Neural progenitor cell (in vitro differentiated cells): ENCODE data around the gene PRR33. TPM values are rescaled to one million over a fixed set of nuclear protein-coding genes. Genes with fewer than 3 reads are reported as not detected.
A peak's percentile ranks its signal among the peaks of the same experiment; 100 is the strongest.

Experiments
- DNase-seq: peaks from one replicate; pipeline ENCODE4 v3.0.0-alpha.2; 2016; ENCODE audit warnings: low spot score
- H2AFZ ChIP-seq: fragments of 200-600 bp; sonication (generic); replicated peaks from 2 replicates; pipeline ENCODE4 v1.6.1; 2016; ENCODE audit warnings: antibody characterized with exemption
- H3F3A ChIP-seq: fragments of 200-600 bp; sonication (generic); 2 replicates; pipeline ENCODE4 v1.6.1; 2016; ENCODE audit warnings: antibody characterized with exemption, low read depth
- H3K27ac ChIP-seq: fragments of 200-600 bp; sonication (generic); 2 replicates; pipeline ENCODE4 v1.5.1; 2016; ENCODE audit warnings: mild to moderate bottlenecking
- H3K27me3 ChIP-seq: fragments of 200-600 bp; sonication (generic); 2 replicates; pipeline ENCODE4 v1.6.1; 2016; ENCODE audit warnings: mild to moderate bottlenecking, moderate library complexity
- H3K36me3 ChIP-seq: fragments of 200-600 bp; sonication (generic); 2 replicates; pipeline ENCODE4 v1.5.1; 2016
- H3K4me1 ChIP-seq: fragments of 200-600 bp; sonication (generic); 2 replicates; pipeline ENCODE4 v1.6.1; 2016; ENCODE audit warnings: mixed run types
- H3K4me2 ChIP-seq: fragments of 200-600 bp; sonication (generic); 2 replicates; pipeline ENCODE4 v1.6.1; 2016
- H3K4me3 ChIP-seq: fragments of 200-600 bp; sonication (generic); 2 replicates; pipeline ENCODE4 v1.5.1; 2016
- H3K79me2 ChIP-seq: fragments of 200-600 bp; sonication (generic); 2 replicates; pipeline ENCODE4 v1.6.1; 2016; ENCODE audit warnings: low read depth
- H3K9ac ChIP-seq: fragments of 200-600 bp; sonication (generic); 2 replicates; pipeline ENCODE4 v1.6.1; 2016
- H3K9me3 ChIP-seq: fragments of 200-600 bp; sonication (generic); 2 replicates; pipeline ENCODE4 v1.5.1; 2016; ENCODE audit warnings: low read depth
- H4K20me1 ChIP-seq: fragments of 200-600 bp; sonication (generic); 2 replicates; pipeline ENCODE4 v1.6.1; 2016; ENCODE audit warnings: low read depth
- H3K27ac Mint-ChIP-seq: 3 replicates; pipeline ENCODE4 v1.8.0; 2021; ENCODE audit warnings: mixed read lengths
- H3K27me3 Mint-ChIP-seq: 2 replicates; pipeline ENCODE4 v1.8.0; 2022; ENCODE audit warnings: low read depth, mild to moderate bottlenecking, inconsistent platforms, moderate library complexity, mixed read lengths; ENCODE audit not compliant: insufficient read depth
- H3K36me3 Mint-ChIP-seq: 3 replicates; pipeline ENCODE4 v1.8.0; 2021; ENCODE audit warnings: mixed read lengths
- H3K4me1 Mint-ChIP-seq: 3 replicates; pipeline ENCODE4 v1.8.0; 2021; ENCODE audit warnings: mixed read lengths
- H3K4me3 Mint-ChIP-seq: 3 replicates; pipeline ENCODE4 v1.8.0; 2021; ENCODE audit warnings: mild to moderate bottlenecking, moderate library complexity, mixed read lengths
- H3K9me3 Mint-ChIP-seq: 3 replicates; pipeline ENCODE4 v1.8.0; 2020; ENCODE audit warnings: mixed read lengths
- EZH2 ChIP-seq: fragments of 200-600 bp; sonication (generic); IDR thresholded peaks from 2 replicates; pipeline ENCODE4 v1.6.1; 2017; ENCODE audit warnings: antibody characterized with exemption, mild to moderate bottlenecking, moderate library complexity
- EZH2phosphoT487 ChIP-seq: fragments of 200-600 bp; sonication (generic); IDR thresholded peaks from 2 replicates; pipeline ENCODE4 v1.6.1; 2017; ENCODE audit warnings: antibody characterized with exemption
- total RNA-seq: library from RNA; depleted of rRNA; stranded (reverse); fragments of >200 nt; gene quantifications from 2 replicates; pipeline ENCODE4 v1.2.3, GENCODE V29; 2015; ENCODE audit warnings: low replicate concordance
- TF ChIP-seq, protein P1 (sequence below): fragments of 200-600 bp; sonication (generic); IDR thresholded peaks from 2 replicates; pipeline ENCODE4 v1.5.1; 2017; ENCODE audit warnings: antibody characterized with exemption, mild to moderate bottlenecking

Gene PRR33
- total RNA-seq, 1 donor from 2014 or later, result not detected

DNA sequence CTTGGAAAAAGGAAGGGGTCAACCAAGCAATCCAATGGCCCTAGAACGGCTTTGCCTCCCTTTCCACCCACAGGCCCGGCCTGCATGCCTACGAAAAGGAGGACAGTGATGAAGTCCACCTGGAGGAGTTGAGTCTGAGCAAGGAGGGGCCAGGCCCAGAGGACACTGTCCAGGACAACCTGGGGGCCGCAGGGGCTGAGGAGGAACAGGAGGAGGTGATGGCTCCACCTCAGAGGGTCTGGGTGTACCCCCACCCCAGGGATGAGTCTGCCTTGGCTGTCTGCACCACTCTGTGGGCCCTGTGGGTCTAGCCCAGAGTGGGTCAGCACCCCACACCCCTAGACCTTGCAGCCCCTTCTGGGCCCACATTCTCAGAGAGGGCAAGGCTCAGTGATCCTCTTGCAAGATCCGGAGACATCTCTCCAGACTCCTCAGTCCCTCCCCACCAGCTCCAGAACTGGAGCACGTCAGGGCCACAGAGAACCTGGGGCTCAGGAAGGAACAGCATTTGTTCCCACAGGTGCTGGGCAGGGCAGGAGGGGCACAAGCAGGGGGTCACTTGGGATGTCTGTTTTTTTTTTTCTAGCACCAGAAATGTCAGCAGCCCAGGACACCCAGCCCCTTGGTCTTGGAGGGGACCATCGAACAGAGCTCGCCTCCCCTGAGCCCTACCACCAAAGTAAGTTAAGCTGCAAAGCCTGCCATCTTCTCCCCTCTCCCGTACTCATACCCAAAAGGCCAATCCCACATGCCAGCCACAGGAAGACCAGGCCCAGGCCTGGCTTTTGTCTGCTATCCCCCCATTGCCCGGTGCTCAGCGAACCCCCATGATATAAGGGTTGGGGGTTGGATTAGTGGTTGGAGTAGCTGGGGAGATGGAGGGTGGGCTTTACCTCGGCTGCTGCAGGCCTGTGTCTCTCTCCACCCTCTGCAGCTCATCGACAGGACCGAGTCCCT lies 8.1 kb downstream of the PRR33 start:
- Histone ChIP-seq H3K4me2 (no peak overlapping the region), H3K36me3 (no peaks in the 10 kb centered on the region), H3F3A (no peaks in the 10 kb centered on the region), H4K20me1 (no peaks in the 10 kb centered on the region), H3K9me3 (no peaks in the 10 kb centered on the region), H2AFZ (no peak overlapping the region), H3K4me3 (no peak overlapping the region), H3K4me1 (peaks cover 6% of the 10 kb centered on the region), H3K79me2 (no peaks in the 10 kb centered on the region), H3K9ac (no peak overlapping the region), H3K27me3 (peaks cover 7% of the 10 kb centered on the region), H3K27ac (no peak overlapping the region)
- no peak for DNase-seq
- no peaks in the 10 kb centered on the region for H3K9me3 Mint-ChIP-seq
- no peak overlapping the region for H3K27ac Mint-ChIP-seq
- H3K36me3 Mint-ChIP-seq, result no peaks in the 10 kb centered on the region
- H3K4me1 Mint-ChIP-seq, result peaks cover 5% of the 10 kb centered on the region
- H3K4me3 Mint-ChIP-seq, result no peak overlapping the region
- no peak for TF ChIP-seq EZH2phosphoT487
- no peak for TF ChIP-seq EZH2
- TF ChIP-seq, protein P1, sequence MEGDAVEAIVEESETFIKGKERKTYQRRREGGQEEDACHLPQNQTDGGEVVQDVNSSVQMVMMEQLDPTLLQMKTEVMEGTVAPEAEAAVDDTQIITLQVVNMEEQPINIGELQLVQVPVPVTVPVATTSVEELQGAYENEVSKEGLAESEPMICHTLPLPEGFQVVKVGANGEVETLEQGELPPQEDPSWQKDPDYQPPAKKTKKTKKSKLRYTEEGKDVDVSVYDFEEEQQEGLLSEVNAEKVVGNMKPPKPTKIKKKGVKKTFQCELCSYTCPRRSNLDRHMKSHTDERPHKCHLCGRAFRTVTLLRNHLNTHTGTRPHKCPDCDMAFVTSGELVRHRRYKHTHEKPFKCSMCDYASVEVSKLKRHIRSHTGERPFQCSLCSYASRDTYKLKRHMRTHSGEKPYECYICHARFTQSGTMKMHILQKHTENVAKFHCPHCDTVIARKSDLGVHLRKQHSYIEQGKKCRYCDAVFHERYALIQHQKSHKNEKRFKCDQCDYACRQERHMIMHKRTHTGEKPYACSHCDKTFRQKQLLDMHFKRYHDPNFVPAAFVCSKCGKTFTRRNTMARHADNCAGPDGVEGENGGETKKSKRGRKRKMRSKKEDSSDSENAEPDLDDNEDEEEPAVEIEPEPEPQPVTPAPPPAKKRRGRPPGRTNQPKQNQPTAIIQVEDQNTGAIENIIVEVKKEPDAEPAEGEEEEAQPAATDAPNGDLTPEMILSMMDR, result no peak
- H3K27me3 Mint-ChIP-seq, result peaks cover under 1% of the 10 kb centered on the region

DNA sequence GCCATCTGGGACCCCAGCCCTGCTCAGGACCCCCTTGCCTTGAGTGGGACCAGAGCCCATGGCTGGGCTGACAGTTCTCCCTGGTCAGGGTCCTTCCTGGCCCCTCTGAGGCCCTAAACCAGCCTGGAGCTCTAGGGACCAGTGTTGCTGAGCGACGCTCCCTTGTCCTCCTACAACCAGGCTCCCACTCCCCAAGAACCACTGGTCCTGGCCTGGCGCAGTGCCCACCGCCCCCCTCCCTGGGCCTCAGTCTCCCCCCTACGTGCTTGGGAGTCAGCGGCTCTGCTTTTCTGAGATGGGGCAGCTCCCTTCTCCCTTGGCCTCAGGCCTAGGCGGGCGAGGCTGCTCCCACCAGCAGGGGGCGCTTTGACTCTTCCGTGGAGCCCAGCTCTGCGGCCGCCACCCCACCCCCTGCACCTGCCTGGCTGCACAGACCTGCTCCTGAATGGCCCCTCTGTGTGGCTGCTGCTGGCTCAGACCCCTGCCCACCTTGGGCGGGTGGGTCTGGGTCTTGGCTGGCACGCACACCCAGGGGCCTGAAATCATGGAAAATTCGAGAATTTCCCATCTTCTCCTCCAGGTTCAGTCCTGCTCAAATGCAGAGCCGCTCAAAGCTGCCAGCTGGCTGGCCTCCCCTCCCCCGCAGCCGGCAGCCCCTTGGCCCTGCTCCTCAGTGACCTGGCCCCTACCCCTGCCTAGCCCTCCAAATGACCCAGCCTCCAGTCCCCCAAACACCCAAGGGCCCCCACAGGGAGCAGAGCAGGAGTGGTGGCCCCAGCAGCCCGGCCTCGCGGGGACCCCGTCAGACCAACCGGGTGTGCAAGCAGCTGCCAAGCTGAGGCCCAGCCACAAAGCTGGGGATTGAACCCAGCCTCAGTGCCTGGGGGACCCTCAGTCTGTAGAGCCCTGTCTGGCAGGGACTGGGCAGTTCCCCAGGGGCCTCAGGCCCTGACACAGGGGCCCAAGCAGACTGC lies 9.1 kb downstream of the PRR33 start:
- Histone ChIP-seq H3F3A (no peaks in the 10 kb centered on the region), H3K27ac (no peak overlapping the region), H3K9ac (no peak overlapping the region), H3K4me2 (peak overlapping the region; percentile 21), H2AFZ (peak overlapping the region; percentile 43), H3K4me3 (no peak overlapping the region), H3K36me3 (no peaks in the 10 kb centered on the region), H3K9me3 (no peaks in the 10 kb centered on the region), H3K27me3 (peaks cover 7% of the 10 kb centered on the region), H3K4me1 (peaks cover 6% of the 10 kb centered on the region), H3K79me2 (no peaks in the 10 kb centered on the region), H4K20me1 (no peaks in the 10 kb centered on the region)
- Mint-ChIP-seq H3K9me3 (no peaks in the 10 kb centered on the region), H3K27ac (no peak overlapping the region), H3K4me1 (peaks cover 6% of the 10 kb centered on the region), H3K27me3 (peaks cover 1% of the 10 kb centered on the region), H3K4me3 (no peak overlapping the region), H3K36me3 (no peaks in the 10 kb centered on the region)
- TF ChIP-seq EZH2phosphoT487 (no peak), EZH2 (no peak)
- TF ChIP-seq, protein P1, result peak; percentile 92
- peak; percentile 93 for DNase-seq

DNA sequence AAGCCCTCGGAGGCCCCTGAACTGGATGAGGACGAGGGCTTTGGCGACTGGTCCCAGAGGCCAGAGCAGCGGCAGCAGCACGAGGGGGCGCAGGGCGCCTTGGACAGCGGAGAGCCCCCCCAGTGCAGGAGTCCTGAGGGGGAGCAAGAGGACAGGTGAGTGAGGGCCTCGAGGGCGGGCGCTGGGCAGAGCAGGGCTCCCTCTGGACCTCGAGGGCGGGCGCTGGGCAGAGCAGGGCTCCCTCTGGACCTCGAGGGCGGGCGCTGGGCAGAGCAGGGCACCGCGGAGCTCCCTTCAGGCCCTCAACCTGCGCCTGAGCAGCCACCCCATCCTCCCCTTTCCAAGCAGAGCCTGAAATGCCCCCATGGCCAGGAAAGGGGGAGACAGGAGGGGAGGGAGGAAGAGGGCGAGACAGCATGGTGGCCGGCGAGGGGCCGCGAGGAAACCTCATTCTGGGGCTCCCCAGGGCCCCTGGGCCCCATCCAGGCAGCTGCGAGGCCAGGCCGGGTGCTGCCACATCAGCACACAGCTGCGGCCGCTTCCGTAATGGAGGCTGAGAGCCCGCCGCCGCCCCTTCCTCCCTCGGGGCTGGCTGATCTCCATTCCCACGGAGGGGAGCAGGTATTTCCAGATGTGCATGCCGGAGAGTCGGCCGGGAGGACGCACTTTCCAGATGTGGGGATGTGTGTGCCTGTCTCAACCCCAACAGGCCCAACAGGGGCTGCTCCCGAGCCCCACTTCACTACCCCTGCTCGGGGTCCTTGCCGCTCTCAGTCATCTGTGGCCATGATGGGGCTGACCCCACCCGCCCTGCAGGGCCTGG lies 10.0 kb downstream of the PRR33 start:
- no peak overlapping the region for H3K4me2 ChIP-seq
- Mint-ChIP-seq H3K36me3 (no peaks in the 10 kb centered on the region), H3K4me3 (no peak overlapping the region), H3K4me1 (peaks cover 8% of the 10 kb centered on the region), H3K27ac (no peak overlapping the region), H3K9me3 (no peaks in the 10 kb centered on the region), H3K27me3 (peaks cover 2% of the 10 kb centered on the region)
- H2AFZ ChIP-seq, result peak overlapping the region; percentile 43
- peaks cover 6% of the 10 kb centered on the region for H3K4me1 ChIP-seq
- no peaks in the 10 kb centered on the region for H4K20me1 ChIP-seq
- no peak for DNase-seq
- H3K9me3 ChIP-seq, result no peaks in the 10 kb centered on the region
- no peak overlapping the region for H3K9ac ChIP-seq
- H3K36me3 ChIP-seq, result no peaks in the 10 kb centered on the region
- H3K79me2 ChIP-seq, result no peaks in the 10 kb centered on the region
- no peak overlapping the region for H3K4me3 ChIP-seq
- H3K27me3 ChIP-seq, result peaks cover 7% of the 10 kb centered on the region
- H3F3A ChIP-seq, result no peaks in the 10 kb centered on the region
- no peak overlapping the region for H3K27ac ChIP-seq
- TF ChIP-seq EZH2phosphoT487 (no peak), EZH2 (no peak)
- TF ChIP-seq, protein P1, result no peak
